ENCODE measurements around the gene NANOGP8. TPM values are rescaled to one million over a fixed set of nuclear protein-coding genes. Genes with fewer than 3 reads are reported as not detected.

The NANOGP8 gene
- total and polyA plus RNA-seq, 9 of the 15 experiments (the other 6 are each of a cell fraction or from before 2014, with no cell fraction given): not detected

DNA sequence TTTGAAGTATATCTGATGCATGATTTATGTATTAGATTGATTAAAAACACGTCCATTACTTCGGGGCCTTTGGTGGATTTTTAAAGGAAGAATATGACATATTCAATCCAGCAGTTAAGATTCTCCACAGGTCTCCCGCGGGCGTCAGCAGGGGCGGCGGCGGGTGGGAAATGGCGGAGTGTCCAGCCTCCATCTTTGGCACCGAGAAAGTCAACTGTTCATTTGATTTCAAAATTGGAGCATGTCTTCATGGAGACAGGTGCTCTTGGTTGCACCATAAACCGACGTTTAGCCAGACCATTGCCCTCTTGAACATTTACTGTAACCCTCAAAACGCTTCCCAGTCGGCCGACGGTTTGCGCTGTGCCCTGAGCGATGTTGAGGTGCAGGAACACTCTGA, 7.2 kb upstream of the NANOGP8 start:
- no TSS peak for BruUV-seq (replicated peaks)
- H3K79me2 ChIP-seq (ENCODE audit: control insufficient read depth, insufficient read depth, low read length): no peaks in the 10 kb centered on the region
- FAIRE-seq: no peak
- no peaks in the 10 kb centered on the region; a peak in 1 of 5 replicates for H3K4me1 ChIP-seq (replicated peaks in 1 of 2; ENCODE audit: control insufficient read depth in 2 of 2, insufficient read depth in 2 of 2, low read length in 2 of 2)
- no peak for DNase-seq (ENCODE audit: extremely low read depth in 1 of 4, low spot score in 3 of 4)
- H3K4me3 ChIP-seq: no peak overlapping the region
- no peaks in the 10 kb centered on the region for H3K27me3 ChIP-seq (ENCODE audit: control insufficient read depth in 2 of 2, insufficient read depth in 2 of 2, low read length in 2 of 2)
- H2AFZ ChIP-seq (ENCODE audit: low read depth, low read length): no peak overlapping the region
- 70% methylated on average over 18 of the region's 18 CpGs for WGBS (ENCODE audit: insufficient coverage, low coverage, missing lambda C conversion rate)
- CTCF ChIA-PET (ENCODE audit: low intra/inter-chr PET ratio): no interaction called here
- in situ Hi-C loops (cut with MboI) (loop anchor here (25.0 kb wide), 1 partner anchor 195 kb away; no protein-coding TSS in a partner anchor), intact Hi-C loops (cut with micrococcal nuclease) (no loop called here)
- H4K20me1 ChIP-seq (replicated peaks; ENCODE audit: control insufficient read depth, insufficient read depth, low read length): no peaks in the 10 kb centered on the region
- H3K36me3 ChIP-seq (ENCODE audit: control insufficient read depth, insufficient read depth, low read length): no peaks in the 10 kb centered on the region
- no peak overlapping the region for H3K4me2 ChIP-seq (ENCODE audit: insufficient read depth, low read length)
- H3K9me1 ChIP-seq (ENCODE audit: control insufficient read depth, insufficient read depth, low read length): no peaks in the 10 kb centered on the region
- ATAC-seq: no peak
- TF ChIP-seq CREB1 (IDR thresholded peaks at IDR 0.05) (no peak), CREB1 (CRISPR knock-in tag; IDR thresholded peaks at IDR 0.05) (no peak), UBTF (IDR thresholded peaks at IDR 0.05; ENCODE audit: borderline replicate concordance in 1 of 2, low read depth in 2 of 2, low read length in 2 of 2) (no peak), PBX2 (CRISPR knock-in tag; IDR thresholded peaks at IDR 0.05; ENCODE audit: low read depth) (no peak), PBX2 (tag; conservative IDR thresholded peaks at IDR 0.05; ENCODE audit: low read depth) (no peak), ZNF785 (CRISPR knock-in tag; IDR thresholded peaks at IDR 0.05) (no peak), ZNF655 (CRISPR knock-in tag; IDR thresholded peaks at IDR 0.05) (no peak), ZNF668 (CRISPR knock-in tag; IDR thresholded peaks at IDR 0.05) (no peak)
- H3K9ac ChIP-seq (ENCODE audit: insufficient read depth in 1 of 2, low read depth in 2 of 2, low read length in 2 of 2): no peak overlapping the region
- H3K9me3 ChIP-seq (replicated peaks; ENCODE audit: control insufficient read depth, insufficient read depth, low read depth, low read length): no peaks in the 10 kb centered on the region
- H3K27ac ChIP-seq (ENCODE audit: extremely low read depth, low read depth, low read length): no peak overlapping the region
- POLR2A ChIA-PET: no interaction called here
